Measurements from ENCODE around the gene MSMP. TPM values are rescaled to one million over a fixed set of nuclear protein-coding genes. Genes with fewer than 3 reads are reported as not detected.

The MSMP gene
- total RNA-seq, 2 experiments from 2014 or later, result 0.65 TPM; not detected in 1

DNA sequence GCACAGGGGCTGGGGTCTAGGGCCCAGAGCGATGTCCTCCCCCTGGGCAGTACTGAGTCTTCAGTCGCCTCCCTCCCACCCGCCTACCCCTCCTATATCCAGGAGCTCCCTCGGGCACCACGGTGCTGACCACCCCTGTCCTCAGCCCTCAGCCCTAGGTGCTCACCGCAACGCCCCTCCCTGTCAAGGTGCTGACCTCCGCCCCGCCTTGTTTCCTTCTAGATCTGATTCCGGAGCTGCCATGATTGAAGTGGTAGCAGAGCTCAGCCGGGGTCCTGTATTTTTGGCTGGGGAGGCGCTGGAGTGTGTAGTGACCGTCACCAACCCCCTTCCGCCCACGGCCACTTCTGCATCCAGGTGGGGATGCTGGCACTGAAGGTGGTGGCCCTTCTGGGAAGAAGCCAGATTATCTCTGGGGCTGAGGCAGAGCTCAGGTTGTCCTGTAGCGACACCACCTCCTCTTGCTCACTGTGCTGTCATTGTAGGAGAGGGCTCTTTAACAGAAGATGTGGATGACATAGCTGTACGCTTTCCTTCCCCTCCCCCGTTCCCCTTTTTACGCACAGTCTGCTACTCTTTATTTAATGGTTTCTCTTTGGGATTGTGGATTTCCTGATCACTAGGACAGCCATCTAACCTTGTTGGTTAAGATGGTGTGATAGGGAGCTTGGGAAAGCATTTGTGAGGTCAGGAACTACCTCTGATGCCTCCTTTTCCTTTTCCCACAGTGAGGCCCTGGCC is 4.4 kb downstream of the MSMP start:
- CTCF ChIA-PET, result interaction anchor here (0.6 to 3.2 kb wide), 5 partner anchors 10 to 53 kb away, joined by 3 to 15 read pairs (median 4); partner anchors contain the start of genes CREB3 and TLN1
- POLR2A ChIA-PET, result interaction anchor here (0.6 to 3.0 kb wide), 4 partner anchors 18 to 92 kb away, joined by 3 to 27 read pairs (median 4); partner anchors contain the start of genes CCDC107, CREB3, RMRP and TLN1

DNA sequence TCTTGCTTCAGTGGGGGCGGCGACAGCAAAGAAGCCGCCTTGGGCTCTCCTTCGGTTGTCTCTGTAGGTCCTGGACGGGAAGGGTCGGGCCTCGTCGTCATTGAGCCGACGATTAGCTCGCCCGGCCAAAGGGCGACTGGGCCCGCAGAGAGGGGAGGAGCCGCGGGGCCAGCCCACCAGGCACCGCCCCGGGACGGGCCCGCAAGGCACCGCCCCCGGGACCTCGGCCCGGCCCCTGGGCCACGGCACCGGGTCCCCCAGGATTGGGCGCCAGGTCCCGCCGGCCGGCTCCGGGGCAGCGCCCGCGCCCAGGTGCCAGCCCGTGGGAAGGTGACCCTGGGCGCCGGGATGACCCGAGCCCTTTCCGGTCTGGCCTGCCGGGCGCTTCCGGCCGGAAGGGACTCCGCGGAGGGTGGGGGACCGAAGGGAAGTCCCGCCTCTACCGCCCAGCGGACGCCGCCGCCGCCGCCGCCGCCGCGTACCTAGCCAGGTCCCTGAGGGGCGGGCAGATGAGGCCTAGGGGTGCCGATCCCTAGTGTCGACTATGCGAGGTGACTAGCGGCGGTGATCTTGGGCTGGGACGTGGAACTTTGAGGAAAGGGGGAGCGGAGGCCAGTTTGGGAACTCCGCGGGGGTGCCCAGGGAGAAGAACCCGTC is 5.1 kb downstream of the MSMP start, which contains the start of the genes GBA2 and RGP1:
GBA2 (minus strand) TSS at position 371 of the 657 bp plus-strand sequence. CDS start 524 bp downstream, outside the sequence.
RGP1 (plus strand) TSS at position 430 of the 657 bp plus-strand sequence. CDS start 469 bp downstream, outside the sequence.
- CTCF ChIA-PET, result interaction anchor here (0.9 to 3.2 kb wide), 6 partner anchors 8 to 52 kb away, joined by 3 to 15 read pairs (median 7); partner anchors contain the start of genes CREB3 and TLN1
- POLR2A ChIA-PET, result interaction anchor here (0.6 to 3.0 kb wide), 4 partner anchors 17 to 91 kb away, joined by 3 to 27 read pairs (median 4); partner anchors contain the start of genes CCDC107, CREB3, RMRP and TLN1

DNA sequence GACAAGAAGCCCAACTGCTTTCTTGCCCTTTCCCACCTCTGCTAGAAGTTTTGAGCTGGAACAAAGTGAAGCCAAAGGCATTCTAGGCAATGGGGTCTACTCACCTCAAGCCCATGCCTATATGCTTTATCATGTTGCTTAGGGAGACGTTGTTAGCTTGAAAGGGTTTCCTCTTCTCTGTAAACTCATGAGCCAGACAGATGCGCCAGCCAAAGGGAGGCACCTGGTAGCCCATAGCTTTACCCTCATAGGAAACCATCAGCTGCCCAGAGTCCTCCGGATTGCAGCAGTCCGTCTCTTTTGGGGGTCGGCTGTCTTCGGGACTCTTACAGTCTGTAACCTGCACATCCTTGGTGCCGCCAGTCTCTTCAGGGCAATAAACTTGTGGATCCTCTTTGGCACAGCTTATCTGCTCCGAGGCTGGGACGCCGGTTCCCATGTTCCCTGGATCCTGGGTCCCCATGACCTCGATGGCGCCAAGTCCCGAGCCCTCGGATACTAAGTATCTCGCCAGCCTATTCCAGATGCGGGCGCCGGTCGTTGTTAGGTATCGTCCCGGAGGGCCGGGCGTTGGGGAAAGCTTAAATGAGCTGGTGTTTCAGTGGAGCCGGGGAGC is 5.7 kb downstream of the MSMP start:
- ChIA-PET CTCF (interaction anchor here (1.2 to 3.2 kb wide), 5 partner anchors 8 to 52 kb away, joined by 3 to 15 read pairs (median 9); partner anchors contain the start of genes CREB3 and TLN1), POLR2A (interaction anchor here (0.5 to 3.0 kb wide), 5 partner anchors 16 to 1415 kb away, joined by 3 to 27 read pairs (median 5); partner anchors contain the start of genes CCDC107, CREB3, RMRP and TLN1)

DNA sequence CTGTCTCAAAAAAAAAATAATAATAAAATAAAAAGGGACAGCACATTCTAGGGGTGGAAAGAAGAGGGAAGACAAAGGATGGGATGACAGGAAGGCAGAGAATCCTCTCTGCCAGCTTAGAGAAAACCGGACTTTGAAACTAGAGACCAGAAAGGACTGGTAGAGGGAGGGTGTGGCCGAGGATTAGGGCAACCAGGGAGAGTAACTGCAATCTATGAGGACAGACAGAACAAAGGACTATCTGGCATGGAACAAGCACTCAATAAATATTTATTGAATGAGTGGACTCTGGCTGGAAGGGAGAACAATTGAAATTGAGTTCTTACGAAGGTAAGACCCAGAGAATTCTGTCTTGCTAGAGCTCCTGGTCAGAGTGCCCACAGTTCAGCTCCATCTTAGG is 7.5 kb downstream of the MSMP start:
- ChIA-PET CTCF (interaction anchor here (1.1 to 2.6 kb wide), 3 partner anchors 8 to 16 kb away, joined by 4 to 10 read pairs (median 4); no protein-coding TSS in a partner anchor), POLR2A (interaction anchor here (1.0 kb wide), 1 partner anchor 46 kb away, joined by 3 read pairs; no protein-coding TSS in a partner anchor)

DNA sequence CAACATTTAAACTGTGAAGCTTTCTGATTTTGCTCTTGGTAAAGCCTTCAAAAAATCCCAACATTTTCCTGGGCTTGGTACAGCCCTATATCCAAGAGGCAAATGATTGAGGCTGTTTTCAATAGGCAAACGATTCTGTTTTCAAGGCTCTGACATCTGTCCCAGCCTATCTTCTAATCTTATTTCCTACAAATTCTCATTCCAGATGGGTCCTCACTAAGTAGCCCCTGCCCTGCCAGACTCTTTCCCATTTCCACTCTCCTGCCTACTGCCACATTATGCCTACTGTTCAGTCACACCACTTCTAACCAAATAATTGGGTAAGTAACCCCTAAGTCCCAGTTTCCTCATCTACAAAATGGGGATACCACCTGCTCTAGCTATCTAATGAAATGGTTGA is 8.5 kb downstream of the MSMP start:
- ChIA-PET CTCF (interaction anchor here (1.0 to 2.6 kb wide), 4 partner anchors 7 to 18 kb away, joined by 3 to 10 read pairs (median 4); no protein-coding TSS in a partner anchor), POLR2A (interaction anchor here (0.7 to 1.0 kb wide), 2 partner anchors 17 to 45 kb away, joined by 3 to 4 read pairs; no protein-coding TSS in a partner anchor)

- POLR2A ChIA-PET, result no interaction called here
- CTCF ChIA-PET, result interaction anchor here (0.8 kb wide), 1 partner anchor 13 kb away, joined by 3 read pairs; no protein-coding TSS in a partner anchor
These were observed 10.1 kb downstream of the MSMP start for GRCh38 chr9:35743880-35744518.

- POLR2A ChIA-PET, result no interaction called here
- CTCF ChIA-PET, result interaction anchor here (0.8 to 1.6 kb wide), 2 partner anchors 13 kb away, joined by 3 read pairs; no protein-coding TSS in a partner anchor
These were observed 10.6 kb downstream of the MSMP start for GRCh38 chr9:35743452-35743851.

DNA sequence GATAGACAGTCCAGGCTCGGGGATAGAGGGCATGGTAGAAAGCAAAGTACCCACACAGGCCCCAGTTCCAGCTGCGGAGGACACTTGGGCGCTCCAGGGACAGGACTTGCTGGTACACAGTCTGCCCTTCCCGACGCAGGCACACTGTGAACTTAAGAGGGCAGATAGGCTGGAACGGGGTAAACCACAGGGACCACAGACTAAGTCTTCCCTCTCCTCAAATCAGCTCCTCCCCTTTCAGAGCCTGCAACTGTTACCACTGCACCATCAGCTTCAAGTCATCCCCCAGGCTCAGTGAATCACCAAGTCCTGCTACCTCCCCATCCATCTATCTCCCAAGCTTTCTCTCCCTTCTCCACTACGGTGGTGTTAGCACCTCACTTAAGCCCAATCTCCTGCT is 12.3 kb downstream of the MSMP start:
- POLR2A ChIA-PET, result interaction anchor here (1.0 kb wide), 1 partner anchor 10 kb away, joined by 3 read pairs; the partner anchor contains the start of genes CREB3 and TLN1

DNA sequence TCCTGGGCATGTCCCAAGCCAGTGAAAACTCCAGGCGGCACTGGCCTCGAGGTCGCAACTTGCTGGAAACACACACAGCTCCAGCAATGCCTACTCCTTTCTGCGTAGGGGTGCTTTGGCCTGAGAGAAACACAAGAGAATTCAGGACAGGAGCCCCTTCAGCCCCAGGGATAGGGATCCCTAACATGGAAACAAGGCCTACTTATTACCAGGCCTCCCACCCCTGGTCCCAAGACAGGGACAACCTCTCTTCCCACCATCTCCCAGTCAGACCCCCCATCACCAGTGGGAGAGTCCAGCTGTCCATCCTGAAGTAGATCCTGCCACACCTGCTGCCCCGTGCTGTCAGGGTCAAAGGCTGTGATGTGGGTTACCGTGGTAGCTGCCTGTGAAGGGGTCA is 13.8 kb downstream of the MSMP start:
- CTCF ChIA-PET, result interaction anchor here (1.3 to 1.4 kb wide), 2 partner anchors 9 to 76 kb away, joined by 3 to 4 read pairs; partner anchors contain the start of gene RGP1
- POLR2A ChIA-PET, result no interaction called here

More for the DNA sequence above, 12.3 kb downstream of the MSMP start:
- CTCF ChIA-PET, result interaction anchor here (0.6 kb wide), 1 partner anchor 297 kb away, joined by 4 read pairs; no protein-coding TSS in a partner anchor

GRCh38 chr9:35738924-35739323 is 15.2 kb downstream of the MSMP start:
- POLR2A ChIA-PET, result interaction anchor here (0.6 kb wide), 1 partner anchor 11 kb away, joined by 3 read pairs; no protein-coding TSS in a partner anchor
- CTCF ChIA-PET, result interaction anchor here (0.6 to 2.5 kb wide), 4 partner anchors 8 to 168 kb away, joined by 3 to 10 read pairs (median 4); partner anchors contain the start of gene RGP1

DNA sequence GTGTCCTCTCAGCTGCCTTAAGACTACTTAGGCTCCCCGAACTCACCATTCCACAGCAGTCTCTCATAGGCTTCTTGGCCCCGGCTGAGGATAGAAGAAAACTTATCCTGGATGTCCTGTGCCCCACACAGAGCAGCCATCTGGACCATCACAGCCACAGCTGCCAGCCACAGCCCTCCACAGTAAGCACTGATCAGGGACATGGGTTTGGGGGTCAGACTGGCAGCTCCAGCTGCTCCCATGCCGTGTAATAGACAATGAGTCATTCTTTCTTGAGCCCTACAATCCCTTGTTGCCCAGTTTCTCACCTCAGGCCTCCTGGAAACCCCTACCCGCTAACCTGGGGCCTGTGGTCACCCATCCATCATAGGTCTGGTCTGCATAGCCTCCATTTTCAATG is 15.9 kb downstream of the MSMP start:
- POLR2A ChIA-PET, result no interaction called here
- CTCF ChIA-PET, result interaction anchor here (1.2 to 2.5 kb wide), 2 partner anchors 9 to 18 kb away, joined by 4 to 10 read pairs; no protein-coding TSS in a partner anchor

- POLR2A ChIA-PET, result no interaction called here
- CTCF ChIA-PET, result interaction anchor here (1.4 to 2.5 kb wide), 4 partner anchors 10 to 75 kb away, joined by 4 to 10 read pairs (median 6); partner anchors contain the start of gene SPAG8
These were observed 16.9 kb downstream of the MSMP start for GRCh38 chr9:35737143-35737542.

- POLR2A ChIA-PET, result no interaction called here
- CTCF ChIA-PET, result interaction anchor here (0.7 to 1.5 kb wide), 10 partner anchors 10 to 168 kb away, joined by 3 to 8 read pairs (median 4); partner anchors contain the start of gene SPAG8
These were observed 17.9 kb downstream of the MSMP start for GRCh38 chr9:35736201-35736633.

DNA sequence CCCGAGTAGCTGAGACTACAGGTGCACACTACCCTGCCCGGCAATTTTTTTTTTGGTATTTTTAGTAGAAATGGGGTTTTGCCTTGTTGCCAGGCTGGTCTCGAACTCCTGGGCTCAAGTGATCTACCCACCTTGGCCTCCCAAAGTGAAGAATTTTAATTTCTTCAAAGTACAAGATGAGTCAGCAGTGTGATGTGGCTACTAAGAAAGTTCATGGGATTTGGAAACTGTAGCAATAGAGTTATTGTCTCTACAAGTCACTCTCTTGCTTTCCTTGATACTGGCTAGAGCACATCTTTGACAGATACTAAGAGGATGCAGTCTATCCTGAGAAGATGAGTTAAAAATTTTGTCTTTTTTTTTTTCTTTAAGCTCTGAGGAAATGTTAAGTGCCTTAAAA is 20.0 kb downstream of the MSMP start:
- POLR2A ChIA-PET, result interaction anchor here (0.7 kb wide), 1 partner anchor 82 kb away, joined by 3 read pairs; no protein-coding TSS in a partner anchor
- CTCF ChIA-PET, result interaction anchor here (1.1 to 1.7 kb wide), 2 partner anchors 14 to 19 kb away, joined by 5 to 9 read pairs; partner anchors contain the start of genes GBA2, MSMP and RGP1

GRCh38 chr9:35732800-35733541 is 21.1 kb downstream of the MSMP start:
- CTCF ChIA-PET, result interaction anchor here (0.8 to 6.2 kb wide), 9 partner anchors 15 to 129 kb away, joined by 3 to 30 read pairs (median 3); partner anchors contain the start of genes CCDC107, GBA2, RGP1 and RMRP
- POLR2A ChIA-PET, result interaction anchor here (0.6 to 3.1 kb wide), 6 partner anchors 8 to 75 kb away, joined by 3 to 27 read pairs (median 5); partner anchors contain the start of genes ARHGEF39, CCDC107, GBA2 and RGP1

DNA sequence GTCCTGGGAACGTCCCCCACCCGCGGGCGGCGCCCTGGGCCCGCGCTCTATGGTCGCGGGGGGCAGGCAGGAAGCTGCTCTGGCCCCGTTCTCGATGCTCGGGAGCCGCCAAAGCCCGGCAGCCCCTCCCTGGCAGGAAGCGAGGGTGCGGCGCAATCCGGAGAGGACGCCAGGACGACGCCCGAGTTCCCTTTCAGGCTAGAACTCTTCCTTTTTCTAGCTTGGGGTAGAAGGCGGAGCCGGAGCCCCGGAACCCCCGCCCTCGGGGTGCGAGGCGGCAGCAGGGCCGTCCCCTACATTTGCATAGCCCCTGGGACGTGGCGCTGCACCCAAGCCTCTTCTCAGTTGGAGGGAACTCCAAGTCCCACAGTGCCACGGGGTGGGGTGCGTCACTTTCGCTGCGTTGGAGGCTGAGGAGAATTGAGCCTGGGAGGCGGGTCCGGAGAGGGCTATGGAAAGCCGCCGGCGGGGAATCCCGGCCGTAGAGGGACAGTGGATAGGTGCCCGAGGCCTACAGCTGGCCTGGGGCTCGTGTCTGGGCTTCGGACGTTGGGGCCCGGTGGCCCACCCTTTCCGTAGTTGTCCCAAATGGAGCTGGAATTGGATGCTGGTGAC is 21.8 kb downstream of the MSMP start, which contains the start of the genes CREB3 and TLN1:
CREB3 (plus strand) TSS at position 482 of the 615 bp plus-strand sequence; CDS start at position 589, 107 bp downstream.
TLN1 (minus strand) TSS at position 11 of the 615 bp plus-strand sequence. CDS start 6,501 bp downstream, outside the sequence.
- POLR2A ChIA-PET, result interaction anchor here (0.6 to 3.1 kb wide), 6 partner anchors 9 to 74 kb away, joined by 3 to 27 read pairs (median 5); partner anchors contain the start of genes ARHGEF39, CCDC107, GBA2 and RGP1
- CTCF ChIA-PET, result interaction anchor here (0.8 to 6.2 kb wide), 12 partner anchors 16 to 129 kb away, joined by 3 to 30 read pairs (median 4); partner anchors contain the start of genes CCDC107, GBA2, RGP1 and RMRP
